GM12873 (cell line): ENCODE data around the gene TM9SF3.

Experiments
- CTCF ChIP-seq: IDR thresholded peaks from 2 replicates; pipeline ENCODE4 v1.5.1; 2012; ENCODE audit warnings: low read depth, mild to moderate bottlenecking, moderate library complexity, low read length, control low read depth; ENCODE audit not compliant: insufficient read depth; ENCODE audit errors: missing control alignments

TM9SF3 gene

GRCh38 chr10:96576277-96576980, 10.4 kb downstream of the TM9SF3 start:
- no peak for TF ChIP-seq CTCF

DNA sequence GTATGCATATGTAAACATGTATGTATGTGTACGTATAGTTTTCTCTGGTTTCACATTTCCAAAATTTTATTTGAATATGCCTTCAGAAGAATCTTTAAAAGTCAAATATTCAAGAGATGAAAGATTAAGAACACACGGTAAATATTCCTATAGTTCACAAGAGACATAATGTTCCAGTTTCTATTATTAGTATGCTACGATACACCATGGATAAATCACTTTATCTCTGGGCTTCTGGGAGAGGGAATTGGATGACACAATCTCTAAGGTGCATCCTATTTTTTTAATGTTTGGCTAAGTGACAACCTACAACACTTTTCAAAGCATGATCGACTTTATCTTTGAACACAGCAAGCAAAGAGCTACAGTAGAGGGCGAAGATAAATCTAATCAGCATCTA, 13.8 kb downstream of the TM9SF3 start:
- TF ChIP-seq CTCF, result no peak

- no peak for TF ChIP-seq CTCF
Measured at GRCh38 chr10:96570983-96571964, 15.5 kb downstream of the TM9SF3 start.

GRCh38 chr10:96570511-96570910, 16.3 kb downstream of the TM9SF3 start:
- no peak for TF ChIP-seq CTCF

DNA sequence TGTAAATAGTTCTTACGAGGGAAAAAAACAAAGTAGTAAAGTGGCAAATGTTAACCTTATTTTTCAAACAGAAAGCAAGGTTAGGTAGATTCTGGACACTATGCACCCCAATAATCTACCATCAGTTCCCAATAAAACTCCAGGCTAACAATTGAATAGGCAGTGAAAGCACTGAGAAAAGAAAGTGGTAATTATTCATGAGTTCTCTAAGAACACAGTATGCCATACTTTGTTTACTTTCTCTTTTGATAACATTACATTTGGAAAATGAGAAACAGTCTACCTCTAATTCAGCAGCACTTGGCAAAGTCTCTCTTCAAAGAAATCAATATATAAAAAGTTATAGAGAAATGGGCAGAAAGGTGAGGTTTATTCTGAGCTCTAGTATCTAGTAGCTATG, 18.4 kb downstream of the TM9SF3 start:
- no peak for TF ChIP-seq CTCF

DNA sequence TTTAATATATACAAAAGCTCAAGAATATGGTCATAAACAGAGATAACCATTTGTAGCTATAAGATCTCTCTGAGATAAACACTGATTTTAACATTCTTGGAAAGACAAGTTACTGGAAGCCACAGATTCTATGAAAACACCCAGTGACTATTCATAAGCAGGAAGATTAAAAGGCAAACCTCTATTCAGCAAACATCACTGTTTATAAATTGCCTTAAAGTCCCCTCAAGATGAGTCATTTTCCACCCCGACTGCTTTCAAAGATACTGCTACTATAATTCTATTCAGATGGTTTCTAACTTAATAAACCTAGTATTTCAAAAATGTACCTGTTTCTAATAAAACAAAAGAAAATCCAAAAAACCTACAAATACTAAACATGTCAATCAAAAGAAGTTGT, 21.0 kb downstream of the TM9SF3 start:
- TF ChIP-seq CTCF, result no peak

- no peak for TF ChIP-seq CTCF
Measured at GRCh38 chr10:96560966-96561887, 25.6 kb downstream of the TM9SF3 start.
